Endothelial cell of umbilical vein (primary cell): ENCODE data around the gene PASD1. TPM values are rescaled to one million over a fixed set of nuclear protein-coding genes. Genes with fewer than 3 reads are reported as not detected.

Experiments
- BruUV-seq: library from RNA; stranded (reverse); fragments of 400-500 nt; replicated peaks from 2 replicates; lab custom pipeline; 2021; lab: Mats Ljungman, UMichigan
- CTCF ChIA-PET: fragments of 300-600, 350-600 bp; sonication (Branson Sonifier 250); formaldehyde crosslinking; loops from one replicate; lab custom pipeline; 2021; ENCODE audit warnings: antibody characterized with exemption, inconsistent platforms; lab: Charles Lee
- POLR2A ChIA-PET: fragments of 300-600, 350-600 bp; sonication (Branson Sonifier 250); formaldehyde crosslinking; loops from one replicate; lab custom pipeline; 2021; ENCODE audit warnings: antibody characterized with exemption, inconsistent platforms; lab: Charles Lee
- DNase-seq: peaks from one replicate; pipeline ENCODE4 v3.0.0-alpha.2; 2011; ENCODE audit warnings: low read depth, low spot score
- FAIRE-seq: peaks from 2 replicates; lab custom pipeline; 2011; peaks lifted over from hg19 to GRCh38; lab: Jason Lieb, UNC
- H2AFZ ChIP-seq: 2 replicates; pipeline ENCODE4 v1.6.0; 2012; ENCODE audit warnings: low read depth, low read length, control low read depth, inconsistent platforms
- H3K27ac ChIP-seq: 2 replicates; pipeline ENCODE4 v1.5.1; 2011; ENCODE audit warnings: low read depth, mild to moderate bottlenecking, control low read depth, low read length, moderate library complexity; ENCODE audit not compliant: insufficient read depth
- H3K27me3 ChIP-seq, 2 experiments: 2 replicates each; pipeline versions ENCODE4 v1.6.0 to v1.6.1; 2011; ENCODE audit warnings: low read length in 2 of 2, mixed read lengths in 1 of 2; ENCODE audit not compliant: control insufficient read depth in 2 of 2, insufficient read depth in 2 of 2
- H3K36me3 ChIP-seq, 2 experiments: 2 replicates in 1 of 2; 3 replicates in 1 of 2; pipeline ENCODE4 v1.5.1; 2011; ENCODE audit warnings: low read length in 2 of 2, mild to moderate bottlenecking in 1 of 2, moderate library complexity in 1 of 2; ENCODE audit not compliant: control insufficient read depth in 2 of 2, insufficient read depth in 2 of 2; ENCODE audit errors: extremely low read depth in 1 of 2
- H3K4me1 ChIP-seq: 3 replicates; pipeline ENCODE4 v1.5.1; 2011; ENCODE audit warnings: mild to moderate bottlenecking, low read length; ENCODE audit not compliant: control insufficient read depth, insufficient read depth; ENCODE audit errors: extremely low read depth
- H3K4me2 ChIP-seq: 2 replicates; pipeline ENCODE4 v1.6.1; 2011; ENCODE audit warnings: low read length, control low read depth, mixed read lengths; ENCODE audit not compliant: insufficient read depth
- H3K4me3 ChIP-seq, 3 experiments: fragments of 200-600 bp in 1 of 3; sonication (generic), shearing (Covaris generic) in 1 of 3; replicated peaks in 1 of 3; 2 replicates each; pipeline ENCODE4 v1.5.1; 2011 to 2016; ENCODE audit warnings: control low read depth in 3 of 3, low read length in 3 of 3, mild to moderate bottlenecking in 2 of 3, inconsistent platforms in 1 of 3, low read depth in 1 of 3, moderate library complexity in 1 of 3; ENCODE audit not compliant: insufficient read depth in 1 of 3
- H3K79me2 ChIP-seq: 2 replicates; pipeline ENCODE4 v1.6.0; 2012; ENCODE audit warnings: low read length, inconsistent platforms; ENCODE audit not compliant: control insufficient read depth, insufficient read depth
- H3K9ac ChIP-seq: replicated peaks from 2 replicates; pipeline ENCODE3; 2011; ENCODE audit warnings: low read length, control low read depth; ENCODE audit not compliant: insufficient read depth; ENCODE audit errors: extremely low read depth
- H3K9me1 ChIP-seq: replicated peaks from 3 replicates; pipeline ENCODE4 v1.6.0; 2011; ENCODE audit warnings: mild to moderate bottlenecking, low read length; ENCODE audit not compliant: control insufficient read depth, insufficient read depth; ENCODE audit errors: extremely low read depth
- H3K9me3 ChIP-seq: replicated peaks from 2 replicates; pipeline ENCODE4 v1.5.1; 2012; ENCODE audit warnings: low read length, inconsistent platforms; ENCODE audit not compliant: control insufficient read depth, insufficient read depth
- H4K20me1 ChIP-seq: replicated peaks from 2 replicates; pipeline ENCODE3; 2011; ENCODE audit warnings: mild to moderate bottlenecking, low read length; ENCODE audit not compliant: control insufficient read depth, insufficient read depth; ENCODE audit errors: extremely low read depth
- CTCF ChIP-seq, 2 donors: IDR thresholded peaks; 1 replicate in 1 of 2; 2 replicates in 1 of 2; pipeline ENCODE4 v1.5.1; 2011; ENCODE audit warnings: low read length in 2 of 2, mild to moderate bottlenecking in 2 of 2, moderate library complexity in 2 of 2, control low read depth in 1 of 2, inconsistent platforms in 1 of 2, low read depth in 1 of 2; ENCODE audit not compliant: insufficient read depth in 1 of 2; ENCODE audit errors: extremely low read depth in 1 of 2
- EZH2 ChIP-seq: IDR thresholded peaks from 2 replicates; pipeline ENCODE4 v1.6.1; 2012; ENCODE audit warnings: borderline replicate concordance, low read depth, mild to moderate bottlenecking, moderate library complexity, low read length, inconsistent platforms; ENCODE audit not compliant: severe bottlenecking
- FOS ChIP-seq: IDR thresholded peaks from 2 replicates; pipeline ENCODE4 v1.6.1; 2011; ENCODE audit warnings: mild to moderate bottlenecking, low read length, moderate library complexity, borderline replicate concordance; ENCODE audit not compliant: insufficient read depth
- GATA2 ChIP-seq: IDR thresholded peaks from 2 replicates; pipeline ENCODE4 v1.7.0; 2011; ENCODE audit warnings: low read depth, mild to moderate bottlenecking, moderate library complexity, mixed read lengths, low read length; ENCODE audit not compliant: insufficient read length, insufficient read depth
- JUN ChIP-seq: IDR thresholded peaks from 2 replicates; pipeline ENCODE4 v1.6.1; 2011; ENCODE audit warnings: borderline replicate concordance, low read depth; ENCODE audit not compliant: insufficient read length, insufficient read depth
- MAX ChIP-seq: IDR thresholded peaks from 2 replicates; pipeline ENCODE4 v1.6.1; 2011; ENCODE audit not compliant: insufficient read depth, insufficient read length
- MYC ChIP-seq: IDR thresholded peaks from one replicate; pipeline ENCODE4 v1.6.1; 2011; ENCODE audit warnings: mild to moderate bottlenecking, low read depth, low read length
- POLR2A ChIP-seq: IDR thresholded peaks from 2 replicates; pipeline ENCODE4 v1.6.1; 2012; ENCODE audit warnings: low read depth, mild to moderate bottlenecking, control low read depth, low read length
- POLR2AphosphoS5 ChIP-seq: IDR thresholded peaks from 2 replicates; pipeline ENCODE4 v1.6.1; 2012; ENCODE audit warnings: low read depth, mild to moderate bottlenecking, control low read depth, low read length, moderate library complexity; ENCODE audit not compliant: insufficient read depth
- dilution Hi-C: fragments of 300-500 bp; cut with MboI; formaldehyde crosslinking; loops from one replicate; pipeline ENCODE4 v1.15.0; 2019; ENCODE audit warnings: low sequenced_read_pairs; ENCODE audit not compliant: extremely low pct_ligation_motif_present
- intact Hi-C: fragments of 100-400 bp; cut with micrococcal nuclease; formaldehyde crosslinking; loops from one replicate; pipeline ENCODE4 v1.10.0; 2022
- polyA plus RNA-seq, 4 experiments: library from polyadenylated mRNA; depleted of rRNA in 3 of 4; stranded (reverse) in 3 of 4; unstranded in 1 of 4; fragments of >200 nt; gene quantifications; 2 replicates each; pipeline versions ENCODE4 v1.2.1 to v1.2.3, GENCODE V29; 2011 to 2012; ENCODE audit warnings: missing spikeins in 1 of 4
- total RNA-seq: library from RNA; stranded (reverse); gene quantifications from 2 replicates; pipeline ENCODE4 v1.2.3, GENCODE V29; 2021

The PASD1 gene
- total and polyA plus RNA-seq, 2 donors (not counting 3 experiments of a cell fraction or from before 2014, with no cell fraction given): not detected

DNA sequence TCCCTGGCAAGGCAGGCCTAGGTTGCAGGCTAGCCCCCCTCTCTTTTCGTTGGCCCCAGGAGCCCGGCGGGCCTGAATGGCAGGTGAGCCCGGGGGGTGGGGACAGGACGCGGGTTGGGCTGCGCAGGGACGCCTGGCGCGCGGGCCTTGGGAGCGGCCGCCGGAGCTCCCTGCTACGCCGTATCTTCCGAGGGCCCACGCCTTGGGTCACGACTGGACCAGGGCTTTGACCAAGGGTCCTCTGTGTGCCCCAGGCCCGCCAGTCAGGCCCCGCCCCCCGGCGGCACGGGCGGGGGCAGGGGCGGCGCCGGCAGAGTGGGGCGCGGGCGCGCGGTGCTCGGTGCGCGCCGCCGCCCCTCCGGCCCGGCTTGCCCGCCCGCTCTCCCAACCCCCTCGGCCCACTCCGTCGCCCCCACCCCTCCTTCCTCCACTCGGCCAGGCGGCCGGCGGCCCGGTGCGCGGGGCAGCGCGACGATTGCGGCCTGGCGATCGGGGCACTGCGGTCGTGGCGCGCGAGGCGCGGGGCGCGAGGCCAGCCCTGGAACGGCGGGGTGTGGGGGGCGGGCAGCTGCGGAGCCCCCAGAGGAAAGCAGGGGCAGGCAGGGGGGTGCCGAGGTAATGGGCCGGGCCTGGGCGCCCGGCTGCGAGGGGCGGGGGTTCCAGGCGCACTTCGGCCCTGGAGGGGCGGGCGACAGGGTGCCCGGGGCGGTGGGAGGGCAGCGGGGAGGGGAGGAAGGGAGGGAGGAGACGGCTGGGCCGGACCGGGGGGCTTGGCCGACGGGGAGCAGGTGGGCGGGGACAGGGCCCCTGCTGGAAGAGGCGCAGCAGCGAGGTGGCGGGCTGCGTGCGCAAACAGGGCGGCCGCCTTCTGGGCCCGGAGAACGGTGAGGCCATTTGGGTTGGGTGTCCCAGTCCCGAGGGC is 131.4 kb downstream of the PASD1 start, which contains the start of gene PRRG3:
PRRG3 (plus strand) TSS at position 798 of the 922 bp plus-strand sequence. CDS start 3,357 bp downstream, outside the sequence.
- Histone ChIP-seq H3K36me3 (no peaks in the 10 kb centered on the region), H3K4me1 (no peaks in the 10 kb centered on the region), H2AFZ (no peak within 1 kb of the TSS), H3K9me3 (no peaks in the 10 kb centered on the region), H3K9ac (no peak within 1 kb of the TSS), H4K20me1 (no peaks in the 10 kb centered on the region), H3K27ac (no peak within 1 kb of the TSS), H3K27me3 (no peaks in the 10 kb centered on the region), H3K79me2 (no peaks in the 10 kb centered on the region), H3K9me1 (no peaks in the 10 kb centered on the region), H3K4me3 (no peak within 1 kb of the TSS), H3K4me2 (no peak within 1 kb of the TSS)
- intact Hi-C loops: no loop called here
- no peak for TF ChIP-seq EZH2
- DNase-seq (no peak), FAIRE-seq (no peak)
- BruUV-seq: no TSS peak
- dilution Hi-C loops: no loop called here
- ChIA-PET POLR2A (no interaction called here), CTCF (no interaction called here)

DNA sequence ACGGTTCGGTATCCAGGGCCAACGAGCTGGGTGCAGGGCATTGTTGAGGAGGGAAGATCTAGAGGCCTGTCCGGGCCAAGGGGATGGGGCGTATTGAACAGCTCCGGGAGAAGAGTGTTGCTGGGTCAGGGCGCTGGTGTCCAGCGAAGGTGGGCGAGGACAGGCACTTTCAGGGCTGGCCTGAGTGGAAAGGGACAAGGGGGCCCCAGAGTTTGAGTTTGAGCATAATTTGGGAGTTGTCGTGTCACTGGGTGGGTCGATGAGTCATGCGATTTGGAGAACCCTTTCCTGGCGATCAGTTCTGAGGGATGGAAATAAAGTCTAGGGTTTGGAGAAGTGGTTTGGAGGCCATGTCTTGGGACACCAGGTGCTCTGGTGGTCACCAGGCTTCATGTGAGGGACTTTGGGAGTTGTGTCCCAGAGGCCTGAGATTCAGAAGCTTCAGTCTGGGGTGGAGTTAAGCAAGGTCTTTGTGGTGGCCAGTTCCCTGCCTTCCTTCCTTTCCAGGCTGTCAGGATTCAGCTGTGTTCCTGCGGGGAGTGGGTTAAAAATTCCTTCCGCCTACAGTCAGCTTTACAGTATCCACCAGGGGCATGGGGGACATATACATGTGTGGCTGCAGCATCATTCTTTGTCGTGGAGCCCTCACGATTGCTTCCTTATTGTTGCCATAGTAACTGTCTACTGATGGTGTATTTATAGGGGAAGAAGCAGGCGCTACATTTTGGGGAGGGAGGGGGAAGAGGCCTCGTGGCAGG is 132.3 kb downstream of the PASD1 start:
- intact Hi-C loops (no loop called here), dilution Hi-C loops (no loop called here)
- DNase-seq (no peak), FAIRE-seq (no peak)
- Histone ChIP-seq H3K4me1 (no peaks in the 10 kb centered on the region), H3K36me3 (no peaks in the 10 kb centered on the region), H2AFZ (no peak overlapping the region), H3K9ac (no peak overlapping the region), H3K9me3 (no peaks in the 10 kb centered on the region), H3K4me3 (no peak overlapping the region), H4K20me1 (no peaks in the 10 kb centered on the region), H3K79me2 (no peaks in the 10 kb centered on the region), H3K9me1 (no peaks in the 10 kb centered on the region), H3K27me3 (no peaks in the 10 kb centered on the region), H3K4me2 (no peak overlapping the region), H3K27ac (no peak overlapping the region)
- POLR2A ChIA-PET: no interaction called here
- CTCF ChIA-PET: no interaction called here
- TF ChIP-seq POLR2A: no peak
- no peak for TF ChIP-seq GATA2
- no peak for TF ChIP-seq MYC
- TF ChIP-seq MAX: no peak
- no peak for TF ChIP-seq JUN
- no peak for TF ChIP-seq CTCF (IDR thresholded peaks at IDR 0.05; ENCODE audit: extremely low read depth in 1 of 2, insufficient read depth in 1 of 2, low read depth in 1 of 2, low read length in 2 of 2)
- no peak for TF ChIP-seq EZH2
- TF ChIP-seq POLR2AphosphoS5: no peak
- TF ChIP-seq FOS: no peak
- no TSS peak for BruUV-seq
